PC-9 (cell line): ENCODE measurements around the gene GPR149. TPM values are rescaled to one million over a fixed set of nuclear protein-coding genes. Genes with fewer than 3 reads are reported as not detected.

Experiments
- BruUV-seq: library from RNA; stranded (reverse); fragments of 400-500 nt; replicated peaks from 2 replicates; lab custom pipeline; 2021; lab: Mats Ljungman, UMichigan
- CTCF ChIA-PET: fragments of 300-600 bp; sonication (Branson Sonifier 250); formaldehyde crosslinking; loops from one replicate; lab custom pipeline; 2022; ENCODE audit warnings: antibody characterized with exemption; lab: Charles Lee
- POLR2A ChIA-PET: fragments of 300-600 bp; sonication (Branson Sonifier 250); formaldehyde crosslinking; loops from one replicate; lab custom pipeline; 2022; ENCODE audit warnings: antibody characterized with exemption; ENCODE audit not compliant: unreplicated experiment; lab: Charles Lee
- DNase-seq, 2 experiments: peaks; one replicate each; pipeline versions ENCODE4 v3.0.0 to v3.0.0-alpha.2; 2015 to 2022; ENCODE audit warnings: mixed read lengths in 1 of 2
- H2AFZ ChIP-seq: fragments of 200-600 bp; sonication (generic); 2 replicates; pipeline ENCODE4 v1.8.1; 2017; ENCODE audit warnings: antibody characterized with exemption
- H3F3A ChIP-seq: fragments of 200-600 bp; sonication (generic); 2 replicates; pipeline ENCODE4 v1.8.1; 2017; ENCODE audit warnings: antibody characterized with exemption, mild to moderate bottlenecking, low read depth; ENCODE audit not compliant: insufficient read depth
- H3K27ac ChIP-seq: fragments of 200-600 bp; sonication (generic); 2 replicates; pipeline ENCODE4 v1.6.1; 2016; ENCODE audit warnings: mixed run types
- H3K27me3 ChIP-seq: fragments of 200-600 bp; sonication (generic); 2 replicates; pipeline ENCODE4 v1.6.1; 2016; ENCODE audit warnings: low read depth, mixed run types; ENCODE audit not compliant: insufficient read depth
- H3K36me3 ChIP-seq: fragments of 200-600 bp; sonication (generic); 2 replicates; pipeline ENCODE4 v1.6.1; 2016; ENCODE audit warnings: low read depth, mixed run types
- H3K4me1 ChIP-seq: fragments of 200-600 bp; sonication (generic); replicated peaks from 2 replicates; pipeline ENCODE4 v1.6.1; 2016; ENCODE audit warnings: mixed run types; ENCODE audit not compliant: insufficient read depth
- H3K4me2 ChIP-seq: fragments of 200-600 bp; sonication (generic); 2 replicates; pipeline ENCODE4 v1.6.1; 2017; ENCODE audit warnings: mixed run types
- H3K4me3 ChIP-seq: fragments of 200-600 bp; sonication (generic); 2 replicates; pipeline ENCODE4 v1.6.1; 2016; ENCODE audit warnings: mixed run types
- H3K79me2 ChIP-seq: fragments of 200-600 bp; sonication (generic); 2 replicates; pipeline ENCODE4 v1.6.1; 2017; ENCODE audit warnings: low read depth, mixed run types
- H3K9me2 ChIP-seq: fragments of 200-600 bp; sonication (generic); 2 replicates; pipeline ENCODE4 v1.8.1; 2017; ENCODE audit warnings: mild to moderate bottlenecking; ENCODE audit not compliant: insufficient read depth
- H3K9me3 ChIP-seq: fragments of 200-600 bp; sonication (generic); 2 replicates; pipeline ENCODE4 v1.8.1; 2016; ENCODE audit warnings: low read depth; ENCODE audit not compliant: insufficient read depth
- H4K20me1 ChIP-seq: fragments of 200-600 bp; sonication (generic); 2 replicates; pipeline ENCODE4 v1.8.1; 2017; ENCODE audit not compliant: insufficient read depth
- CTCF ChIP-seq: fragments of 200-600 bp; sonication (generic); conservative IDR thresholded peaks from 2 replicates; pipeline ENCODE4 v1.6.1; 2017; ENCODE audit warnings: mixed run types, antibody characterized with exemption, mild to moderate bottlenecking, moderate library complexity
- EZH2 ChIP-seq: fragments of 200-600 bp; sonication (generic); IDR thresholded peaks from 2 replicates; pipeline ENCODE4 v1.8.0; 2017; ENCODE audit warnings: antibody characterized with exemption, low read depth
- intact Hi-C: fragments of 100-400 bp; cut with micrococcal nuclease; formaldehyde crosslinking; loops from one replicate; pipeline ENCODE4 v1.10.0; 2022; ENCODE audit not compliant: unreplicated experiment
- total RNA-seq: library from RNA; stranded (reverse); gene quantifications from 2 replicates; pipeline ENCODE4 v1.2.3, GENCODE V29; 2021

Gene GPR149
- total RNA-seq, 1 experiment from 2014 or later = not detected

GRCh38 chr3:154314152-154314551 lies 115.8 kb downstream of the GPR149 start:
- peaks cover 51% of the 10 kb centered on the region for H3K36me3 ChIP-seq
- no TSS peak for BruUV-seq
- no peak overlapping the region for H3K27ac ChIP-seq
- no peak overlapping the region for H2AFZ ChIP-seq
- no peaks in the 10 kb centered on the region; the same call in 1 of the 2 replicates for H3F3A ChIP-seq
- no peaks in the 10 kb centered on the region for H3K9me2 ChIP-seq
- ChIA-PET POLR2A (no interaction called here), CTCF (no interaction called here)
- H3K79me2 ChIP-seq = peaks cover 36% of the 10 kb centered on the region
- no peak overlapping the region for H3K4me3 ChIP-seq
- H3K27me3 ChIP-seq = no peaks in the 10 kb centered on the region
- DNase-seq = no peak
- H3K4me1 ChIP-seq = no peaks in the 10 kb centered on the region
- peak; percentile 33; the same call in 1 of the 2 replicates for TF ChIP-seq CTCF
- TF ChIP-seq EZH2 = no peak
- intact Hi-C loops = no loop called here
- H3K4me2 ChIP-seq = no peak overlapping the region
- H4K20me1 ChIP-seq = peaks cover 33% of the 10 kb centered on the region
- H3K9me3 ChIP-seq = no peaks in the 10 kb centered on the region

GRCh38 chr3:154310840-154311239 lies 119.2 kb downstream of the GPR149 start:
- Histone ChIP-seq H3K4me1 (no peaks in the 10 kb centered on the region), H3F3A (no peaks in the 10 kb centered on the region; the same call in 1 of the 2 replicates), H3K9me3 (no peaks in the 10 kb centered on the region), H3K27me3 (no peaks in the 10 kb centered on the region), H3K9me2 (no peaks in the 10 kb centered on the region), H4K20me1 (no peaks in the 10 kb centered on the region; the same call in 1 of the 2 replicates), H3K4me2 (no peak overlapping the region), H2AFZ (no peak overlapping the region), H3K4me3 (no peak overlapping the region), H3K36me3 (peaks cover 46% of the 10 kb centered on the region), H3K27ac (no peak overlapping the region), H3K79me2 (0 out of 2 replicates have a peak, but pooled peaks cover 3% of the 10 kb centered on the region)
- intact Hi-C loops = no loop called here
- ChIA-PET CTCF (interaction anchor here (0.6 kb wide), 1 partner anchor 280 kb away, joined by 3 read pairs; no protein-coding TSS in a partner anchor), POLR2A (no interaction called here)
- TF ChIP-seq CTCF (no peak), EZH2 (no peak)
- DNase-seq = no peak
- no TSS peak for BruUV-seq

- POLR2A ChIA-PET = no interaction called here
- H3K36me3 ChIP-seq = peaks cover 56% of the 10 kb centered on the region
- H3K79me2 ChIP-seq = no peaks in the 10 kb centered on the region
- no TSS peak for BruUV-seq
- H4K20me1 ChIP-seq = no peaks in the 10 kb centered on the region; the same call in none of the 2 replicates
- H3K9me2 ChIP-seq = no peaks in the 10 kb centered on the region
- DNase-seq = no peak
- no peak overlapping the region for H3K27ac ChIP-seq
- H3K9me3 ChIP-seq = no peaks in the 10 kb centered on the region
- no peaks in the 10 kb centered on the region for H3K4me1 ChIP-seq
- intact Hi-C loops = no loop called here
- no peak overlapping the region for H3K4me3 ChIP-seq
- no peak overlapping the region for H2AFZ ChIP-seq
- TF ChIP-seq CTCF = no peak
- no peak for TF ChIP-seq EZH2
- no peaks in the 10 kb centered on the region for H3K27me3 ChIP-seq
- no peaks in the 10 kb centered on the region for H3F3A ChIP-seq
- H3K4me2 ChIP-seq = no peak overlapping the region
- CTCF ChIA-PET = no interaction called here
Observed at GRCh38 chr3:154307363-154307762, 122.6 kb downstream of the GPR149 start.
